Body of pancreas (tissue), 4 donors: Measurements from ENCODE around the gene VGF. TPM values are rescaled to one million over a fixed set of nuclear protein-coding genes. Genes with fewer than 3 reads are reported as not detected.

Experiments used
- ATAC-seq: fragments of 150-250 bp; one replicate; pipeline ENCODE4 v1.9.1; 2016
- DNase-seq, 4 donors: peaks; one replicate each; pipeline ENCODE4 v3.0.0-alpha.2; 2019
- H3K27ac ChIP-seq, 4 donors: fragments of 200-600 bp; sonication (generic); 1 replicate in 3 of 4; 2 replicates in 1 of 4; pipeline versions ENCODE4 v1.5.1 to v1.6.1; 2016 to 2019; ENCODE audit warnings: mild to moderate bottlenecking in 1 of 4, mixed read lengths in 1 of 4, moderate library complexity in 1 of 4
- H3K27me3 ChIP-seq, 2 donors: fragments of 200-600 bp; sonication (generic); one replicate each; pipeline ENCODE4 v1.6.0; 2016; ENCODE audit warnings: mild to moderate bottlenecking in 1 of 2
- H3K36me3 ChIP-seq, 2 donors: fragments of 200-600 bp; sonication (generic); replicated peaks in 1 of 2; 2 replicates each; pipeline ENCODE4 v1.5.1; 2016; ENCODE audit warnings: low read depth in 2 of 2; ENCODE audit not compliant: insufficient read depth in 1 of 2
- H3K4me1 ChIP-seq: fragments of 200-600 bp; sonication (generic); one replicate; pipeline ENCODE4 v1.6.0; 2016
- H3K4me3 ChIP-seq, 2 donors: fragments of 200-600 bp; sonication (generic); 1 replicate in 1 of 2; 2 replicates in 1 of 2; pipeline ENCODE4 v1.5.1; 2016 to 2019
- H3K9me3 ChIP-seq, 3 donors: fragments of 200-600 bp; sonication (generic); 1 replicate in 2 of 3; 2 replicates in 1 of 3; pipeline ENCODE4 v1.5.1; 2016
- POLR2A ChIP-seq, 3 donors: fragments of 450-650 bp; IDR thresholded peaks; one replicate each; pipeline ENCODE4 v1.6.1; 2016; ENCODE audit warnings: antibody characterized with exemption in 3 of 3, mild to moderate bottlenecking in 2 of 3
- WGBS, 2 donors: methylation state at CpG; one replicate each; pipeline ENCODE4 v1.1.5; 2017; 5-methylcytosine and 5-hydroxymethylcytosine counted together
- intact Hi-C: fragments of 100-400 bp; cut with DNase I; formaldehyde crosslinking; loops from one replicate; pipeline ENCODE4 v1.15.1; 2023
- total RNA-seq, 2 donors: library from RNA; depleted of rRNA; stranded (reverse); fragments of >200 nt; gene quantifications; one replicate each; pipeline ENCODE4 v1.1.0, GENCODE V29; 2016
- TF ChIP-seq, protein P1 (sequence below), 7 experiments: fragments of 450-650 bp in 4 of 7; fragments of 200-600 bp in 3 of 7; sonication (generic) in 3 of 7; IDR thresholded peaks; one replicate each; pipeline ENCODE4 v1.5.1; 2016 to 2019; ENCODE audit warnings: antibody characterized with exemption in 7 of 7

VGF gene
- total RNA-seq, 2 donors from 2014 or later: 3.0 to 4.9 TPM

DNA sequence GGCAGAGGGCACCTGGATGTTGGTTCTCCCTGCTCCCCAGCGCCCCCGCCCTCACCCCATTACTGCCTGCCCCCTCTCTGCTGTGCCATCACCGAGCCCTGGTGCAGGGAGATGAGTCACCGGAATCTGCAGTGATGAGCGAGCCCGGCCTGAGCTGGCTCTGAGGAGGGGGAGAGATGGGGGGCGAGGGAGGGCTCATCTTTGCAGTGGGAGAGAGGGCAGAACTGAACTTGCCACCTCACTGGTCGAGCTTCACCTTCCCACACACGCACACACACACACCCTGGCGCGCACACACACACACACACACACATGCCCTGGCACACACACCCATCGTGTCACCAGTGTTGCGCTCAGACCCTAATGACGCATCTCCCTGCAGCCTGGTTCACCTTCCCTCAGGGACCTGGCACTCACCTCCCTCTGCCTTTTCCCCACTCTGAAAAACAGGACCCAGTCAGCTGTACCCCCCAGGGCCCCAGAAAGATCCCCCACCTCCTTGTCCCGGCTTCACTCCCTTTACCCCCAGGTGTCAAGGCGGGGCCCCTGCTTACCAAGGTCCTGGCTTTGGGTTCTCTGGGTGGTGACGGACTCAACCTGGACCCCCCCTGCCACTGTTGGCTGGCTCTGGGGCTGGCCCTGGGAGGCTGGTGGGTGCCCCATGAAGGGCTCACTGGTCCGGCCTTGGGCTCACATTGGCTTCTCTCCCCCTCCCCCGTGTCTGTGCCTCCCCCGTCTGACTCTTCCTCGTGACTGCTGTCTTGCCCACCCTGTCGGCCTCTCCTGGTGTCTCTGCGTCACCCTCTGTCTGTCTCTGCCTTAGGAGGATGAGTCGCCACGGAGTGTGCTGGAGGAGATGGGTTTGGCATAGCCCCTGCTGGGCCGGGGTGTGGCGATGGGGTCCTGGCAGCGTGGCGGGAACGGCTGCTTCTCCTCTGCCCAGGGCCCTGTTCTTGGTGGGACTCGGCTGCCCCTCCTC, 5.4 kb downstream of the VGF start:
- Histone ChIP-seq H3K27ac (no peak overlapping the region), H3K36me3 (no peaks in the 10 kb centered on the region), H3K27me3 (peaks cover 0 to 21% of the 10 kb centered on the region in 2 donors), H3K4me1 (peaks cover 36% of the 10 kb centered on the region), H3K9me3 (no peaks in the 10 kb centered on the region), H3K4me3 (no peak overlapping the region)
- whole genome bisulfite sequencing, 2 donors: 78 to 88% methylated on average over 21 to 24 of the region's 31 CpGs
- TF ChIP-seq POLR2A (IDR thresholded peaks at IDR 0.05): no peak
- TF ChIP-seq, protein P1, sequence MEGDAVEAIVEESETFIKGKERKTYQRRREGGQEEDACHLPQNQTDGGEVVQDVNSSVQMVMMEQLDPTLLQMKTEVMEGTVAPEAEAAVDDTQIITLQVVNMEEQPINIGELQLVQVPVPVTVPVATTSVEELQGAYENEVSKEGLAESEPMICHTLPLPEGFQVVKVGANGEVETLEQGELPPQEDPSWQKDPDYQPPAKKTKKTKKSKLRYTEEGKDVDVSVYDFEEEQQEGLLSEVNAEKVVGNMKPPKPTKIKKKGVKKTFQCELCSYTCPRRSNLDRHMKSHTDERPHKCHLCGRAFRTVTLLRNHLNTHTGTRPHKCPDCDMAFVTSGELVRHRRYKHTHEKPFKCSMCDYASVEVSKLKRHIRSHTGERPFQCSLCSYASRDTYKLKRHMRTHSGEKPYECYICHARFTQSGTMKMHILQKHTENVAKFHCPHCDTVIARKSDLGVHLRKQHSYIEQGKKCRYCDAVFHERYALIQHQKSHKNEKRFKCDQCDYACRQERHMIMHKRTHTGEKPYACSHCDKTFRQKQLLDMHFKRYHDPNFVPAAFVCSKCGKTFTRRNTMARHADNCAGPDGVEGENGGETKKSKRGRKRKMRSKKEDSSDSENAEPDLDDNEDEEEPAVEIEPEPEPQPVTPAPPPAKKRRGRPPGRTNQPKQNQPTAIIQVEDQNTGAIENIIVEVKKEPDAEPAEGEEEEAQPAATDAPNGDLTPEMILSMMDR (IDR thresholded peaks at IDR 0.05): no peak
- intact Hi-C loops: no loop called here
- ATAC-seq (no peak), DNase-seq (no peak)

DNA sequence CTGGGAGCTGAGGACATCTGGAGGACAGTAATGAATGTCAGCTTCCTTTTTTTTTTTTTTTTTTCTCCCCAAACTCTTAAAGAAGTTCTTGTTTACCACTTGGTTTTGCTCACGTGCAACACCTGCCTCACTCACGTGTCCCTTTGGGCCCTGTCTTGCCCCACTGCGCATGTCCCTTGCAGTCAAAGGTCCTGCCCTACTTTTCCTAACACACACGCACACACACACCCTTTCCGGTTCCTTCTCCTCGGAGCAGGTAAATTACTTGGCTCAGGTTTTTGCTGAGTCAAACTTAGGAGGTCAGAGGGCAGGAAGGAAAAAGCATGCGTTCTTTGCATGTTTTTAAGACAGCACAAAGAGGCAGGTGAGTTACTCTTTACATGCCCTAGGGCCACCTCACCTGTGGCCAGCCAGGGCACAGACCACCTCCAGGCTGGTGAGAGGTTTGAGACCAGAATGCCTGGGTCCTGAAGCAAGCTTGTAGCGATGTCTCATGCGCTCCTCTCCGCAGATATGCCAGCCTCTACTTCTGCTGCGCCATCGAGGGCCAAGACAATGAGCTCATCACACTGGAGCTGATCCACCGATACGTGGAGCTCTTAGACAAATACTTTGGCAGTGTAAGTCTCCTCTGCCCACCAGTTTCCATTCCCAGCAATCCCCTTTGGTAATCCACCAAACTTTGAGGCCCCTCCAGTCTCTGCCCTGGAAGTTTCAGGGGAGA, 8.3 kb downstream of the VGF start:
- H3K27me3 ChIP-seq: no peaks in the 10 kb centered on the region
- no peak overlapping the region for H3K27ac ChIP-seq
- H3K9me3 ChIP-seq: no peaks in the 10 kb centered on the region
- ATAC-seq (no peak), DNase-seq (no peak)
- peaks cover 15% of the 10 kb centered on the region for H3K4me1 ChIP-seq
- no peaks in the 10 kb centered on the region for H3K36me3 ChIP-seq
- WGBS, 2 donors: 84% methylated on average over 14 of the region's 14 CpGs
- TF ChIP-seq POLR2A (IDR thresholded peaks at IDR 0.05): no peak
- TF ChIP-seq, protein P1 (IDR thresholded peaks at IDR 0.05): no peak
- no peak overlapping the region for H3K4me3 ChIP-seq
- intact Hi-C loops: no loop called here

DNA sequence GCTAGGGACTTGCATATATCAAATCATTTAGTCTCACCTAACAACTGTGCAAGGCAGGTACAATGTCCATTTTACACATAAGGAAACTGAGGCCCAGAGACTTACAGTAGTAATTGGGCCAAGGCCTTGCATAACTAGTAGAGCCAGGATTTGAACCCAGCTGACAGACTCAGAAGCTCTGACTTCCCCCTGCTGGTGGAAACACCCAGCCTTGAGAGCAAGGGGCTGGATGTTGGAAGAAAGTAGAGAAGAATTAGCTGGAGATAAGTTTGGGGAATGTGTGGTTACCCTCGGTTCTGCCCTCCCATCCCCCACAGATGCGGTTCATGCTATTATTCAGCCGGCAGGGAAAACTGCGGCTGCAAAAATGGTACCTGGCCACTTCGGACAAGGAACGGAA, 9.1 kb downstream of the VGF start:
- H3K36me3 ChIP-seq: no peaks in the 10 kb centered on the region
- H3K9me3 ChIP-seq: no peaks in the 10 kb centered on the region
- H3K27ac ChIP-seq: no peak overlapping the region
- no peak for TF ChIP-seq POLR2A (IDR thresholded peaks at IDR 0.05)
- TF ChIP-seq, protein P1 (IDR thresholded peaks at IDR 0.05): no peak
- H3K27me3 ChIP-seq: no peaks in the 10 kb centered on the region
- 80 to 84% methylated on average over 5 to 6 of the region's 6 CpGs for WGBS, 2 donors
- ATAC-seq: no peak
- intact Hi-C loops: no loop called here
- peaks cover 15% of the 10 kb centered on the region for H3K4me1 ChIP-seq
- H3K4me3 ChIP-seq: no peak overlapping the region
- DNase-seq: no peak

DNA sequence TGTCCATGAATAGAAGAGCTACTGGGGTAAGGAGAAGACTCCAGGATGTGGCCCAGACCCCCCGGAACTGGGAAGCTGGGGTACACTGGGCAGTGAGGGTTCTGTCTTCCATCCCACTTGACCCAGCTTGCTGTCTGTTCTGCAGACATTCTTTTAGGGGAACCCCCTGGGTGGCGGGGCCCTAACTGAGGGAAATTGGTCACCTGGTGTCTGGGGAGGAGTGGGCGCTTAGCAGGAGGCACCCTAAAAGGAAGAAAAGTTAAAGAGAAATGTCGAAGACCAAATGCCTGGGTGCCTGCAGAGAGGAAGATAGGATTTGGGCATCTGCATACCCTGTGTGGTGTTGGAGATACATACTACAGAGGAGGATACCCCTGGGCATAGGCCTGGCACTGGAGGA, 10.1 kb downstream of the VGF start:
- Histone ChIP-seq H3K9me3 (no peaks in the 10 kb centered on the region), H3K27me3 (no peaks in the 10 kb centered on the region), H3K4me1 (peaks cover 15% of the 10 kb centered on the region), H3K4me3 (peak overlapping the region; percentile 56 to 86), H3K27ac (no peak overlapping the region), H3K36me3 (no peaks in the 10 kb centered on the region)
- ATAC-seq: no peak
- no peak for DNase-seq
- TF ChIP-seq, protein P1 (IDR thresholded peaks at IDR 0.05): no peak
- TF ChIP-seq POLR2A (IDR thresholded peaks at IDR 0.05): no peak
- 32 to 44% methylated on average over 4 of the region's 4 CpGs for WGBS, 2 donors
- intact Hi-C loops: no loop called here
